ENCODE data around the gene RMI2.

DNA sequence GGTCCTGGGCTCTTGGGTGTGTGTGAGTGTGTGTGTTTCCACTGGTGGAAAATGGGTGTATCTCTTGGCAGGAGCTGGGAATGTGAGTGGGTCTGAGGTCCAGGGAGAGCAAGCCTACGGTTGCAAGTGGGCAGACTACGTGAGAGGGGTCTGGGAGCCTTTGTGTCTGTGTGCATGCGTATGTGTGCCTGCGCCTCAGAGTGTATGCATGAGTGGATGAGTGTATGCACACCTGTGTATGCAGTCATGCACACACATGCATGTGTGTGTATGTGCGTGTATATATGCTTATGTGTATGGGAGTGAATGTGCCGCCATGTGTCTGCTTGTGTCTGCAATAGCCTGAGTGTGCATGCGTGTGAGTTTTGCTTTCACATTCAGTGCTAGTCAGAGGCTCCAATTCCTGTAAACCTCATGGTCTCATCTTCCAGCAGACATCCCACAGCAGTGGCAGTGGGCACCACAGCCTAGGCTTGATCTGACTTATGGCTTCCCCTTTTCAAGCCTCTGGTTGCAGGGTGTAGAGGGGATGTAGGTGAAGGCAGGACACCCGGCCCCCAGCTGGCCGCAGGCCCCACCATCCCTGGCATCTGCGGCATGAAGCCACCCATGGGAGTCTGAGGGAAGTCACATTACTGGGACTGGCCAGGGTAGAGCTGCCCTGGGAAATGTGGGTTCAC is 19.7 kb upstream of the RMI2 start:
- TF ChIP-seq GATA3 (IDR thresholded peaks at IDR 0.05; ENCODE audit: low read depth, low read length) (no peak), GATA2 (IDR thresholded peaks at IDR 0.05; ENCODE audit: low read depth, low read length) (no peak)

All from SH-SY5Y (cell line).